Stimulated activated naive CD8-positive, alpha-beta T cell treated with anti-CD3 and anti-CD28 coated beads, Interleukin-15, amount 100 ng/mL, for 72 hours (primary cell): ENCODE results near the gene STYK1.
"Not testable (repeated sequence)": the region's sequence is repeated elsewhere in the genome, so short reads cannot be mapped to it uniquely, and the experiment has no call there.

Experiments used
- ATAC-seq: fragments of 150-1000 bp; cut with Tn5 transposase; 2 replicates; pipeline ENCODE4 v1.10.0; 2021; ENCODE audit warnings: mild to moderate bottlenecking, moderate library complexity
- DNase-seq, 2 donors: peaks; one replicate each; pipeline ENCODE4 v3.0.0; 2021 to 2022
- H3K27ac Mint-ChIP-seq, 2 donors: one replicate each; pipeline ENCODE4 v1.8.0; 2022; ENCODE audit warnings: mild to moderate bottlenecking in 2 of 2, mixed read lengths in 2 of 2, moderate library complexity in 2 of 2
- H3K27me3 Mint-ChIP-seq: one replicate; pipeline ENCODE4 v1.8.0; 2022; ENCODE audit warnings: mixed read lengths
- H3K4me1 Mint-ChIP-seq: one replicate; pipeline ENCODE4 v1.8.0; 2022; ENCODE audit warnings: mild to moderate bottlenecking, mixed read lengths
- H3K4me3 Mint-ChIP-seq, 2 donors: one replicate each; pipeline ENCODE4 v1.8.0; 2022; ENCODE audit warnings: mild to moderate bottlenecking in 2 of 2, mixed read lengths in 2 of 2, moderate library complexity in 1 of 2
- H3K9me3 Mint-ChIP-seq, 2 donors: one replicate each; pipeline ENCODE4 v1.8.0; 2022; ENCODE audit warnings: mixed read lengths in 2 of 2

The STYK1 gene

GRCh38 chr12:10574307-10574706 lies 99.5 kb downstream of the STYK1 start:
- H3K27ac Mint-ChIP-seq = peak overlapping the region in 1 of 2 donors; percentile 52

GRCh38 chr12:10572021-10572490 lies 101.8 kb downstream of the STYK1 start:
- not testable (repeated sequence) for H3K27me3 Mint-ChIP-seq, DNase-seq, ATAC-seq, H3K4me3 Mint-ChIP-seq, H3K9me3 Mint-ChIP-seq
- Mint-ChIP-seq H3K4me1 (peaks cover 34% of the 10 kb centered on the region), H3K27ac (peak overlapping the region in 1 of 2 donors; percentile 55)

More at GRCh38 chr12:10574307-10574706, 99.5 kb downstream of the STYK1 start:
- H3K4me3 Mint-ChIP-seq = no peak overlapping the region
- ATAC-seq (no peak), DNase-seq (no peak)
- H3K27me3 Mint-ChIP-seq = no peaks in the 10 kb centered on the region
- H3K9me3 Mint-ChIP-seq = peaks cover 0 to 5% of the 10 kb centered on the region in 2 donors
- peaks cover 20% of the 10 kb centered on the region for H3K4me1 Mint-ChIP-seq

- no peak overlapping the region for H3K4me3 Mint-ChIP-seq
- DNase-seq = no peak
- peaks cover 40% of the 10 kb centered on the region for H3K4me1 Mint-ChIP-seq
- H3K9me3 Mint-ChIP-seq = peaks cover 0 to 5% of the 10 kb centered on the region in 2 donors
- no peaks in the 10 kb centered on the region for H3K27me3 Mint-ChIP-seq
- ATAC-seq = no peak
- peak overlapping the region in 1 of 2 donors; percentile 38 for H3K27ac Mint-ChIP-seq
Observed at GRCh38 chr12:10571141-10571540, 102.7 kb downstream of the STYK1 start.
